MM.1S (cell line): ENCODE results near the gene KLHL20.
"Not testable (repeated sequence)": the region's sequence is repeated elsewhere in the genome, so short reads cannot be mapped to it uniquely, and the experiment has no call there.

Experiments
- DNase-seq: peaks from one replicate; pipeline ENCODE4 v3.0.0-alpha.2; 2015
- H2AFZ ChIP-seq: fragments of 300-600 bp; sonication (generic); 2 replicates; pipeline ENCODE4 v1.6.0; 2016; ENCODE audit warnings: antibody characterized with exemption, low read length
- H3F3A ChIP-seq: fragments of 300-600 bp; sonication (generic); 2 replicates; pipeline ENCODE4 v1.6.1; 2016; ENCODE audit warnings: mild to moderate bottlenecking, antibody characterized with exemption, low read length, moderate library complexity, mixed read lengths; ENCODE audit not compliant: insufficient read depth
- H3K27ac ChIP-seq: fragments of 300-600 bp; sonication (generic); 2 replicates; pipeline ENCODE4 v1.5.1; 2016; ENCODE audit warnings: mild to moderate bottlenecking, low read length
- H3K27me3 ChIP-seq: fragments of 300-600 bp; sonication (generic); replicated peaks from 2 replicates; pipeline ENCODE4 v1.6.0; 2016; ENCODE audit warnings: low read length; ENCODE audit not compliant: insufficient read depth
- H3K36me3 ChIP-seq: fragments of 300-600 bp; sonication (generic); replicated peaks from 2 replicates; pipeline ENCODE4 v1.6.1; 2016; ENCODE audit warnings: mild to moderate bottlenecking, low read length, mixed read lengths; ENCODE audit not compliant: insufficient read depth
- H3K4me1 ChIP-seq: fragments of 300-600 bp; sonication (generic); 2 replicates; pipeline ENCODE4 v1.6.1; 2016; ENCODE audit warnings: low read length, mixed read lengths
- H3K4me2 ChIP-seq: fragments of 300-600 bp; sonication (generic); 2 replicates; pipeline ENCODE4 v1.6.0; 2016; ENCODE audit warnings: low read depth, low read length
- H3K4me3 ChIP-seq: fragments of 300-600 bp; sonication (generic); 2 replicates; pipeline ENCODE4 v1.5.1; 2016; ENCODE audit warnings: low read length, mixed read lengths
- H3K79me2 ChIP-seq: fragments of 300-600 bp; sonication (generic); 2 replicates; pipeline ENCODE4 v1.6.1; 2016; ENCODE audit warnings: mixed run types, low read length, mixed read lengths
- H3K9ac ChIP-seq: fragments of 300-600 bp; sonication (generic); 2 replicates; pipeline ENCODE4 v1.6.1; 2016; ENCODE audit warnings: low read length, mixed read lengths
- H3K9me2 ChIP-seq: fragments of 300-600 bp; sonication (generic); replicated peaks from 2 replicates; pipeline ENCODE4 v1.6.1; 2016; ENCODE audit warnings: mild to moderate bottlenecking, low read length, mixed read lengths; ENCODE audit not compliant: insufficient read depth
- H3K9me3 ChIP-seq: fragments of 300-600 bp; sonication (generic); replicated peaks from 2 replicates; pipeline ENCODE4 v1.6.1; 2016; ENCODE audit warnings: mild to moderate bottlenecking, low read length, mixed read lengths; ENCODE audit not compliant: insufficient read depth
- H4K20me1 ChIP-seq: fragments of 300-600 bp; sonication (generic); 2 replicates; pipeline ENCODE4 v1.6.1; 2016; ENCODE audit warnings: mild to moderate bottlenecking, low read length, moderate library complexity, mixed read lengths; ENCODE audit not compliant: insufficient read depth
- CTCF ChIP-seq: fragments of 300-600 bp; sonication (generic); IDR thresholded peaks from 2 replicates; pipeline ENCODE4 v1.5.1; 2016; ENCODE audit warnings: antibody characterized with exemption, low read length, mixed read lengths
- EZH2 ChIP-seq: fragments of 300-600 bp; sonication (generic); optimal IDR thresholded peaks from 2 replicates; pipeline ENCODE3; 2017; ENCODE audit warnings: low read depth, mild to moderate bottlenecking, antibody characterized with exemption, low read length, mixed read lengths
- EZH2phosphoT487 ChIP-seq: fragments of 300-600 bp; sonication (generic); IDR thresholded peaks from 2 replicates; pipeline ENCODE4 v1.6.1; 2018; ENCODE audit warnings: antibody characterized with exemption, low read length

Gene KLHL20

GRCh38 chr1:173714759-173715537, at the start of gene KLHL20:
Gene KLHL20, plus strand, starts transcription at chr1:173714981. Its CDS starts 1,063 bp downstream, at chr1:173716044.
- H2AFZ ChIP-seq = peak within 1 kb of the TSS; percentile 95
- H4K20me1 ChIP-seq = no peaks in the 10 kb centered on the region
- H3K36me3 ChIP-seq = no peaks in the 10 kb centered on the region
- TF ChIP-seq EZH2 (no peak), CTCF (peak; percentile 20)
- peak within 1 kb of the TSS; percentile 84 for H3K4me3 ChIP-seq
- no peaks in the 10 kb centered on the region for H3K9me2 ChIP-seq
- peak; percentile 95 for DNase-seq
- peak within 1 kb of the TSS; percentile 67 for H3K9ac ChIP-seq
- H3K79me2 ChIP-seq = peaks cover 37% of the 10 kb centered on the region
- H3K27ac ChIP-seq = peak within 1 kb of the TSS; percentile 68; the same call in 1 of the 2 replicates
- H3K27me3 ChIP-seq = no peaks in the 10 kb centered on the region
- H3K9me3 ChIP-seq = no peaks in the 10 kb centered on the region
- H3F3A ChIP-seq = peaks cover 24% of the 10 kb centered on the region
- H3K4me1 ChIP-seq = peaks cover 8% of the 10 kb centered on the region
- H3K4me2 ChIP-seq = peak within 1 kb of the TSS; percentile 82

- no peaks in the 10 kb centered on the region for H3K36me3 ChIP-seq
- H3K9me2 ChIP-seq = no peaks in the 10 kb centered on the region
- no peak overlapping the region for H3K4me3 ChIP-seq
- H3K9ac ChIP-seq = no peak overlapping the region
- DNase-seq = no peak
- no peak overlapping the region for H2AFZ ChIP-seq
- no peak for TF ChIP-seq EZH2
- TF ChIP-seq EZH2phosphoT487 = no peak
- TF ChIP-seq CTCF = no peak
- H3K9me3 ChIP-seq = no peaks in the 10 kb centered on the region
- no peaks in the 10 kb centered on the region for H4K20me1 ChIP-seq
- H3K27ac ChIP-seq = no peak overlapping the region
- H3F3A ChIP-seq = no peaks in the 10 kb centered on the region
- no peaks in the 10 kb centered on the region for H3K79me2 ChIP-seq
- no peaks in the 10 kb centered on the region for H3K4me1 ChIP-seq
- H3K27me3 ChIP-seq = no peaks in the 10 kb centered on the region
- no peak overlapping the region for H3K4me2 ChIP-seq
These were observed 48.1 kb upstream of the KLHL20 start for GRCh38 chr1:173666646-173667045.

- no peaks in the 10 kb centered on the region for H3K27me3 ChIP-seq
- no peak for DNase-seq
- no peaks in the 10 kb centered on the region for H3F3A ChIP-seq
- H3K9me3 ChIP-seq = no peaks in the 10 kb centered on the region
- TF ChIP-seq EZH2 (no peak), EZH2phosphoT487 (no peak), CTCF (no peak)
- H3K4me1 ChIP-seq = no peaks in the 10 kb centered on the region
- H3K9ac ChIP-seq = no peak within 1 kb of the TSS
- no peak within 1 kb of the TSS for H3K4me3 ChIP-seq
- H3K9me2 ChIP-seq = no peaks in the 10 kb centered on the region
- no peaks in the 10 kb centered on the region for H3K79me2 ChIP-seq
- H4K20me1 ChIP-seq = no peaks in the 10 kb centered on the region
- no peak within 1 kb of the TSS for H2AFZ ChIP-seq
- H3K4me2 ChIP-seq = no peak within 1 kb of the TSS
- no peak within 1 kb of the TSS for H3K27ac ChIP-seq
- no peaks in the 10 kb centered on the region for H3K36me3 ChIP-seq
These were observed 45.3 kb upstream of the KLHL20 start, which contains the start of gene ANKRD45 for GRCh38 chr1:173669491-173669941. Gene ANKRD45, minus strand, starts transcription at chr1:173669851. Its CDS starts 10,433 bp downstream, at chr1:173659418.

GRCh38 chr1:173674496-173674895, 40.3 kb upstream of the KLHL20 start:
- not testable (repeated sequence) for H3K79me2 ChIP-seq, DNase-seq, H3K4me2 ChIP-seq, H3K4me1 ChIP-seq, H3K27ac ChIP-seq, H2AFZ ChIP-seq, H3F3A ChIP-seq, H3K9ac ChIP-seq, H3K9me3 ChIP-seq, H4K20me1 ChIP-seq, H3K36me3 ChIP-seq, H3K27me3 ChIP-seq, H3K4me3 ChIP-seq, H3K9me2 ChIP-seq

- peaks cover 13% of the 10 kb centered on the region for H3K4me1 ChIP-seq
- not testable (repeated sequence) for H3K4me3 ChIP-seq, H3F3A ChIP-seq, DNase-seq, H2AFZ ChIP-seq, H3K79me2 ChIP-seq, H3K27me3 ChIP-seq, H3K9ac ChIP-seq, H3K27ac ChIP-seq, H3K4me2 ChIP-seq, H3K36me3 ChIP-seq, H3K9me3 ChIP-seq, H3K9me2 ChIP-seq, H4K20me1 ChIP-seq
These were observed 34.6 kb upstream of the KLHL20 start for GRCh38 chr1:173680152-173680551.
